NCI-H2196 (cell line): Measurements from ENCODE around the gene PFAS.
"Not testable (repeated sequence)": the region's sequence is repeated elsewhere in the genome, so short reads cannot be mapped to it uniquely, and the experiment has no call there.

ENCODE experiments used
- DNase-seq: peaks from one replicate; lab custom pipeline; 2025; ENCODE audit not compliant: unreplicated experiment; lab: John Stamatoyannopoulos, UW

Gene PFAS

DNA sequence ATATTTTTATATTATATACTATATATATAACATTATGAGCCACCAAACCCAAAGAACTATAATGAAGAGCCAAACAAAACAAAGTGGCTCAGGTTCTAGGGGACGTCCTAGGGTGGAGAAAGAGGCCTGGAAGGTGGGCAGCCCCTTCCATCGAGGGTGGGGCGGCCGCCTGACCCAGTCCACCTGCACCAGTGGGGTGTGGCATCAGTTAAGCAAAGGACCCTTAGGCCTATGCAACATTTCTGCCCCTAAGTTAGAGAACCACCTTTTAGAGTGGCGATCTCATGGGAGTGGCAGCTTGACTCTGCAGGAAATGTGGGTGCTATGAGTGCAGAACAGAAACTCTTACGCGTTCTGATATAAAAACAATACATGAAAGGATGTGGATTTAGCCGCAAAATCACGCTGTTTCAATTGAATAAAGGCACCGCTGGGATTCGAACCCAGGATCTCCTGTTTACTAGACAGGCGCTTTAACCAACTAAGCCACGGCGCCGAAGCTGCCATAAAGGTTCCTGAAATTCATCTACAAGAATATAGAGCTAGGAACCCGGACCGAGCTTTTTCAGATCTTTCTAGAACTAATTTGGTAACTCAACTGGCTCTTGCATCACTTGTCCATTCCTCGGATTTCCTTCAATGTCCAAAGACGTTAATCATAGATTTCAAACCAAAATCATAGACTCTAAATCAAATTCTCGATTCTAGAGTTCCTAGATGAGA, 23.1 kb upstream of the PFAS start:
- no peak for DNase-seq

DNA sequence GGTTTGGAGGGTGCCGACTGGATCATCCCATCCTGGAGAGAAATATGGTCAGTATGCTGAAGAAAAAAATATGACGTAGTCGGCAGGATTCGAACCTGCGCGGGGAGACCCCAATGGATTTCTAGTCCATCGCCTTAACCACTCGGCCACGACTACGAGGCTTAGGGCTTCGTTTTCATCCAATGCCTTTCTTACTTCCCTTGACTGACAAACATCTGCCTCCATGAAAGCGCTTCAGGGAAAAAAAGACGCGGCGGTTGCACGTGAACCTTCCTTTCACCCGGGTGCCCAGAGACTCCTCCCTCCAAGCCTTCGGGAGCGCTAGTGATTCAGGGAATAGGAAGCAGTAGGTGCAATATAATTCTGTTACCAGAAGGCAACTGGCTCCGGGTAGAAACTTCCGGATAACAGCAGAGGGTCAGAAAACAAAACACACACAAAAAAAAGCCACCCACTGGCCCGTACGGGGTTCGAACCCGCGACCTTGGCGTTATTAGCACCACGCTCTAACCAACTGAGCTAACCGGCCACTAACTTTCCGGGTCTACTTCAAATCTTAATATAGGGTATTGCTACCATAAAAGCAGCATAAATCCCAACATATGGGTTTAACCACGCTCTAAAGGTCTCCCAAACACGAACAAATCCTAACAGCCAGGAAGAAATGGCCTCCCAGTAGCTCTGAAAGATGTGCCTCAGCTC, 22.4 kb upstream of the PFAS start:
- DNase-seq, result no peak

DNA sequence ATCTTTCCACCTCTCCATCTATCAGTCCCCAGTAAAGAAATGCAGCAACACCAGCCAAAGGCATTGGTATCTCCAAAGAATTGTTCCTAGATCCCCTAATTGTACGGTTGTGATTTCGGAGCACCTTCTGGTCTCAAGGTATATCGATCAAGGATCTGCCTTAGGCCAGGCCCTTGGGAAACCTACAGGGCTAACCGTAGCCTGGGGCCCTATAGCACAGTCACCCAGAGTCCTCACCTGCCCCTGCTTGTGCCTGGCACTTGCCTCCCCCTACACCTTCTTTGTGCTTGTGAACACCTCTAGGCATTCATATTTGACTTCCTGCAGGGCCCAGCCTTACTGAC, 21.9 kb upstream of the PFAS start:
- DNase-seq, result no peak

- DNase-seq, result no peak
Measured at GRCh38 chr17:8231701-8232100, 17.4 kb upstream of the PFAS start.

GRCh38 chr17:8234361-8235270, 14.5 kb upstream of the PFAS start:
- DNase-seq, result no peak

- no peak for DNase-seq
Measured at GRCh38 chr17:8235676-8236075, 13.4 kb upstream of the PFAS start.

DNA sequence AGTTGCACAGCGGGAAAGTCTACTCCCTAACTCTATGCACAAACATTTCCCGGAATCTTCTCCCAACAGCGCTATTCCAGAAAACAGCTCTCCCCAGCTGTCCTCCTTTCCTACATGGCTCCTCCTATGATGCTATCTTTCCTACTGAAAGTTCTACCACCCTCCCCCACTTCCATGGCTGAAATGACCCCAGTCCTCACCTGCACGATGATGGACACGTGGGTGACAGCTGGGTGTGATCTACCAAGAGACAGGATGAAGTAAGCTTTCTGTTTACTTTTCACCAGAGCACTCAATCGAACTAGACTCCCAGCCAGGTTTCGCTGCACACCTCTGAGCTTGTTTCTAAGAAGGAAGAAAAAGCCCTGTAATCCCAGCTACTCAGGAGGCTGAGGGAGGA, 11.9 kb upstream of the PFAS start:
- peak; percentile 48 for DNase-seq

DNA sequence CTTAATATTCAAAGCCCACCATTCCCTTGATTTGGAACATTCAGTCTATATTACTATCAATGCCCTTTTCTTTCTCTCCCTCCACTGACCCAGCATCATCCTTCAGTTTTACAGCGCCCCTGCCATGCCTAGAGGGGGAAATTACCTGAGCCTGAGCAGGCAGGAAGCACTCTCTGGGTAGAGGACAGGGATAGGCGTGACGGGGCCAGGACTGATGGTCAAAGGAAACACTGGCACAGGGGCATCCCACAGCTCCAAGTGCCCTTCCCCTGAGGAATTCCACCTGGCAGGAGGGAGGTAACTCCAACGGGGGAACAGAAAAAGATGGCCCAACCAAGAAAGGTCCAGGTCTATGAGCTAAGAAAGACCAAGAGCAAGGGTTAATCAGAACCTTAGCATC, 11.2 kb upstream of the PFAS start:
- no peak for DNase-seq

DNA sequence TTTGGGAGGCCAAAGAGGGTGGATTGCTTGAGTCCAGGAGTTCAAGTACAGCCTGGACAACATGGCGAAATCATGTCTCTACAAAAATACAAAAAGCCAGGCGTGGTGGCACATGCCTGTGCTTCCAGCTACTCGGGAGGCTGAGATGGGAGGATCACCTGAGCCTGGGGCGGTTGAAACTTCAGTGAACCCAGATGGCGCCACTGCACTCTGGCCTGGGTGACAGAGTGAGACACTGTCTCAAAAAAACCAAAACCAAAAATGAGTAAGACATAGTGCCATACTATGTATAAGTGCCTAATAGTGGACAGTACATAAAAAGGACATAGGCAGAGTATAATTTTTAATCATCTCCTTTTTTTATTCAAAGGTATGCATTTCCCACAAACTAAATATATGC, 5.3 kb upstream of the PFAS start:
- DNase-seq, result no peak

DNA sequence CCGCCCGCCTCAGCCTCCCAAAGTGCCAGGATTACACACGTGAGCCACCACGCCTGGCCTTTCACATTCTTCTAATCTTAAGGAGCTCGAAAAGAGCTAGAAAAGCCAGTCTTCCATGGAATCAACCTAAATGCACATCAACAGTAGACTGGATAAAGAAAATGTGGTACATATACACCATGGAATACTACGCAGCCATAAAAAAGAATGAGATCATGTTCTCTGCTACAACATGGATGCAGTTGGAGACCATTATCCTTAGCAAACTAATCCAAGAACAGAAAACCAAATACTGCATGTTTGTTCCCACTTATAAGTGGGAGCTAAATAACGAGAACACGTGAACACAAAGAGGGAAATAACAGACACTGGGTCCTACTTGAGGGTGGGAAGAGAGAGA, 4.3 kb upstream of the PFAS start:
- no peak for DNase-seq

- no peak for DNase-seq
Measured at GRCh38 chr17:8249621-8250500, 772 bp downstream of the PFAS start.

DNA sequence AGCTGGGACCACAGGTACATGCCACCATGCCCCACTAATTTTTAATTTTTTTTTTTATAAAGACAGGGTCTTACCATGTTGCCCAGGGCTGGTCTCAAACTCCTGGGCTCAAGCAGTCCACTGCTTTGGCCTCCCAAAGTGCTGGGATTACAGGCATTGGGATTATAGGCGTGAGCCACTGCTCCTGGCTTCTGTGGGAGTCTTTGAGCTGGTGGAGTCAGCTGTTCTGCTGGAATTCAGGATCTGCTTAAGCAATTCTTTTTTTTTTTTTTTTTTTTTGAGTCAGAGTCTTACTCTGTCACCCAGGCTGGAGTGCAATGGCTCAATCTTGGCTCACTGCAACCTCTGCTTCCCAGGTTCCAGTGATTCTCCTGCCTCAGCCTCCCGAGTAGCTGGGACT, 2.3 kb downstream of the PFAS start:
- DNase-seq, result not testable (repeated sequence)

- DNase-seq, result peak; percentile 6
Measured at GRCh38 chr17:8253801-8254200, 4.7 kb downstream of the PFAS start.

DNA sequence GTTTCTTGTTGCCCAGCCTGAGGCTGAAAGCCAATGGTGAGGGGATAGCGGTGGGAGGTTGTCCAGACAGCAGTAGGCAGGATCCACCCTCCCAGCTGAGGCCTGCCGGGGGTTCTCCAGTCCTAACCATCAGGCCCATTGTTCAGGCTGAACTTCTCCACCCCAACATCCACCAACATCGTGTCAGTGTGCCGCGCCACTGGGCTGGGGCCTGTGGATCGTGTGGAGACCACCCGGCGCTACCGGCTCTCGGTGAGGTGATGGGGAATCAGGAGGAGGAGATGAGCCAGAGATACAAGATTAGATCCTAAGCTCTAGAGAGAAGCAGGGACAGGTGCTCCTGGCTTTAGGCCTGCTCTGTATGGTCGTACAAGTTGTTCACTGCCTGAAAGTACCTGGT, 5.8 kb downstream of the PFAS start:
- no peak for DNase-seq

DNA sequence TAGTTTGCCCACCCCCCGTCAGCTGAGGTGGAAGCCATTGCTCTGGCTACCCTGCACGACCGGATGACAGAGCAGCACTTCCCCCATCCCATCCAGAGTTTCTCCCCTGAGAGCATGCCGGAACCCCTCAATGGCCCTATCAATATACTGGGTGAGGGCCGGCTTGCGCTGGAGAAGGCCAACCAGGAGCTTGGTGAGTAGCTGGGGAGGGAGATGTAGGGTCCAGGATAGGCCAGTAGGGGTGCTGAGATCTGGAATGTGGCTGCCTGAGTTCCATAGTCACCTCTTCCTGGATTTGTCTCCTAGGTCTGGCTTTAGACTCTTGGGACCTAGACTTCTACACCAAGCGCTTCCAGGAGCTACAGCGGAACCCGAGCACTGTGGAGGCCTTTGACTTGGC, 6.4 kb downstream of the PFAS start:
- DNase-seq, result no peak

DNA sequence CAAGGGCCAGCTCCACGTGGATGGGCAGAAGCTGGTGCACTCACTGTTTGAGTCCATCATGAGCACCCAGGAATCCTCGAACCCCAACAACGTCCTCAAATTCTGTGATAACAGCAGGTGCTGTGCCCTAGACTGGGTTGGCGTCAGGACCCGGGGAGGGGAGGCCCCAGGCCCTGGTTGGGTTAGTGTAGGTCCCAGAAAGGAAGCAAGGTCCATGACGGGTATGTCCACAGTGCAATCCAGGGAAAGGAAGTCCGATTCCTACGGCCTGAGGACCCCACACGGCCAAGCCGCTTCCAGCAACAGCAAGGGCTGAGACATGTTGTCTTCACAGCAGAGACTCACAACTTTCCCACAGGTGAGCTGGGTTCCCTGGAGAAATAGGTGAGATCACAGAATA, 7.2 kb downstream of the PFAS start:
- no peak for DNase-seq

DNA sequence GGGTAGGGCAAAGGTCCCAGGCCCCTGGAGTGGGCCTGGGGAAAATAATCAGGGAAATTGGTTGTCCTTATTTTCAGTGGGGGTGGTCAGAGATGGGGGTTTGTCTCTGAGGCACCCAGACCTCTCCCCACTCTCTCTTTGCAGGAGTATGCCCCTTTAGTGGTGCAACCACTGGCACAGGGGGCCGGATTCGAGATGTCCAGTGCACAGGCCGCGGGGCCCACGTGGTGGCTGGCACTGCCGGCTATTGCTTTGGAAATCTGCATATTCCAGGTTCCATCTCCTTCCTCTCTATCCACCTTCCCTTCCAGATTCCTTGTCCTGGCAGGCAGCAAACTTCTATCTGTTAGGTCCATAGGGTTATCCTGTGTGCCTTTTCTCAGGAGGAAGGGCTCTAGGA, 7.6 kb downstream of the PFAS start:
- no peak for DNase-seq

- DNase-seq, result no peak
Measured at GRCh38 chr17:8257801-8258200, 8.7 kb downstream of the PFAS start.

- DNase-seq, result no peak
Measured at GRCh38 chr17:8264320-8264719, 15.2 kb downstream of the PFAS start.

DNA sequence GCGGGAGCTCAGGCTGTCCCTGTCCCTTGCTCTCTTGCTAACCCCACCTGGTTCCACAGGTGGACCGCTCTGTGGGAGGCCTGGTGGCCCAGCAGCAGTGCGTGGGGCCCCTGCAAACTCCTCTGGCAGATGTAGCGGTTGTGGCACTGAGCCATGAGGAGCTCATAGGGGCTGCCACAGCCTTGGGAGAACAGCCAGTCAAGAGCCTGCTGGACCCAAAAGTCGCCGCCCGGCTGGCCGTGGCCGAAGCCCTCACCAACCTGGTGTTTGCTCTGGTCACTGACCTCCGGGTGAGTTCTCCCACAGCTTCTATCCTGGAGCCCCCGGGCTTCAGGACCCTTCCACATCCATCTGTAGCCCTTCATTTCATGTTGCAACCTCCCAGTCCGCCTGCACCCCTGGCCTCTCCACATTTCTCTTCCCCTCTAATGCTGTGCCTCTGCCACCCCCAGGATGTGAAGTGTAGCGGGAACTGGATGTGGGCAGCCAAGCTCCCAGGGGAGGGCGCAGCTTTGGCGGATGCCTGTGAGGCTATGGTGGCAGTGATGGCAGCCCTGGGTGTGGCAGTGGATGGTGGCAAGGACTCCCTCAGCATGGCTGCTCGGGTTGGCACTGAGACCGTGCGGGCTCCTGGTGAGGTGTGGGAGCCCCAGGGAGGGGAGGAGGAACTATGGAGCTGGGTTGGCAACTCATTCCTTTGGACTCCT, 15.9 kb downstream of the PFAS start:
- DNase-seq, result no peak
